Esophagus (tissue), 2 donors: ENCODE measurements around the gene PROK2. TPM values are rescaled to one million over a fixed set of nuclear protein-coding genes. Genes with fewer than 3 reads are reported as not detected.

ENCODE experiments used
- H3K27ac ChIP-seq, 2 donors: one replicate each; pipeline ENCODE4 v1.5.1; 2013; ENCODE audit warnings: low read depth in 2 of 2, mild to moderate bottlenecking in 2 of 2, inconsistent platforms in 1 of 2, low read length in 1 of 2, moderate library complexity in 1 of 2
- H3K27me3 ChIP-seq, 2 donors: one replicate each; pipeline ENCODE4 v1.6.1; 2013; ENCODE audit warnings: low read length in 2 of 2, control low read depth in 1 of 2, mild to moderate bottlenecking in 1 of 2; ENCODE audit not compliant: insufficient read depth in 2 of 2, control insufficient read depth in 1 of 2
- H3K36me3 ChIP-seq, 2 donors: one replicate each; pipeline ENCODE4 v1.6.1; 2013; ENCODE audit warnings: low read length in 1 of 2; ENCODE audit not compliant: control insufficient read depth in 2 of 2, insufficient read depth in 2 of 2
- H3K4me1 ChIP-seq, 2 donors: one replicate each; pipeline ENCODE4 v1.6.1; 2013; ENCODE audit warnings: low read length in 1 of 2; ENCODE audit not compliant: control insufficient read depth in 2 of 2, insufficient read depth in 2 of 2
- H3K4me3 ChIP-seq, 2 donors: one replicate each; pipeline ENCODE4 v1.5.1; 2013; ENCODE audit warnings: low read length in 2 of 2, mild to moderate bottlenecking in 2 of 2, low read depth in 1 of 2, moderate library complexity in 1 of 2
- H3K9me3 ChIP-seq, 2 donors: one replicate each; pipeline ENCODE4 v1.6.1; 2013; ENCODE audit warnings: mild to moderate bottlenecking in 2 of 2, low read depth in 1 of 2, low read length in 1 of 2, moderate library complexity in 1 of 2; ENCODE audit not compliant: control insufficient read depth in 2 of 2, insufficient read depth in 1 of 2
- WGBS, 2 donors: extraction: QIAGEN DNeasy Blood & Tissue Kit; methylation state at CpG; one replicate each; pipeline ENCODE4 v1.1.7; 2013; 5-methylcytosine and 5-hydroxymethylcytosine counted together
- polyA plus RNA-seq, 2 donors: library from polyadenylated mRNA; stranded (reverse); fragments of 200-250 nt; gene quantifications; one replicate each; pipeline ENCODE4 v1.2.3, GENCODE V29; 2013
- donor health status: healthy with polysubstance abuse.
- donor health status: Bipolar disorder and iron deficiency.

The PROK2 gene
- polyA plus RNA-seq, 2 donors = 0.04 to 0.24 TPM

DNA sequence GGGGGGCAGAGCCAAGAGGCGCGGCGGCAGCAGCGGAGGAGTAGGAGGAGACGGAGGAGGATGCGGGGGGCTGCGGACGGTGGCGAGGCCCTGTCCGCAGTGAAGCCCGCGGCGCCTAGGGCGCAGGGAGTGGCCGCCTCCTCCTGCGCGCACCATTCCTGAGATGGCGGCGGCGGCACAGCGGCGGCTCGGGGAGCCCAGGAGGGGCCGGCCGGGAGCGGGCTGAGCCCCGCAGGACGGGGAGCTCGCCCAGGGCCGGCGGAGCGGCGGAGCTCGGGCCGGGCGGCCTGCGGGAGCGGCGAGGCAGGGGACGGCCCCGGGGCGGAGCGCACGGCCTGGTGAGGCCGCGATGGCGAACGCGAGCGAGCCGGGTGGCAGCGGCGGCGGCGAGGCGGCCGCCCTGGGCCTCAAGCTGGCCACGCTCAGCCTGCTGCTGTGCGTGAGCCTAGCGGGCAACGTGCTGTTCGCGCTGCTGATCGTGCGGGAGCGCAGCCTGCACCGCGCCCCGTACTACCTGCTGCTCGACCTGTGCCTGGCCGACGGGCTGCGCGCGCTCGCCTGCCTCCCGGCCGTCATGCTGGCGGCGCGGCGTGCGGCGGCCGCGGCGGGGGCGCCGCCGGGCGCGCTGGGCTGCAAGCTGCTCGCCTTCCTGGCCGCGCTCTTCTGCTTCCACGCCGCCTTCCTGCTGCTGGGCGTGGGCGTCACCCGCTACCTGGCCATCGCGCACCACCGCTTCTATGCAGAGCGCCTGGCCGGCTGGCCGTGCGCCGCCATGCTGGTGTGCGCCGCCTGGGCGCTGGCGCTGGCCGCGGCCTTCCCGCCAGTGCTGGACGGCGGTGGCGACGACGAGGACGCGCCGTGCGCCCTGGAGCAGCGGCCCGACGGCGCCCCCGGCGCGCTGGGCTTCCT lies 31.0 kb downstream of the PROK2 start, which contains the start of gene GPR27:
TSS of gene GPR27 (plus strand) at position 155 of the 909 bp plus-strand sequence. CDS start at position 350, 195 bp downstream.
- Histone ChIP-seq H3K36me3 (no peaks in the 10 kb centered on the region), H3K27me3 (no peaks in the 10 kb centered on the region), H3K27ac (no peak within 1 kb of the TSS), H3K4me3 (peak within 1 kb of the TSS; percentile 70 to 80), H3K9me3 (no peaks in the 10 kb centered on the region), H3K4me1 (peaks cover 4% of the 10 kb centered on the region in 2 donors)
- WGBS, 2 donors = 1% methylated on average over 45 to 131 of the region's 131 CpGs

DNA sequence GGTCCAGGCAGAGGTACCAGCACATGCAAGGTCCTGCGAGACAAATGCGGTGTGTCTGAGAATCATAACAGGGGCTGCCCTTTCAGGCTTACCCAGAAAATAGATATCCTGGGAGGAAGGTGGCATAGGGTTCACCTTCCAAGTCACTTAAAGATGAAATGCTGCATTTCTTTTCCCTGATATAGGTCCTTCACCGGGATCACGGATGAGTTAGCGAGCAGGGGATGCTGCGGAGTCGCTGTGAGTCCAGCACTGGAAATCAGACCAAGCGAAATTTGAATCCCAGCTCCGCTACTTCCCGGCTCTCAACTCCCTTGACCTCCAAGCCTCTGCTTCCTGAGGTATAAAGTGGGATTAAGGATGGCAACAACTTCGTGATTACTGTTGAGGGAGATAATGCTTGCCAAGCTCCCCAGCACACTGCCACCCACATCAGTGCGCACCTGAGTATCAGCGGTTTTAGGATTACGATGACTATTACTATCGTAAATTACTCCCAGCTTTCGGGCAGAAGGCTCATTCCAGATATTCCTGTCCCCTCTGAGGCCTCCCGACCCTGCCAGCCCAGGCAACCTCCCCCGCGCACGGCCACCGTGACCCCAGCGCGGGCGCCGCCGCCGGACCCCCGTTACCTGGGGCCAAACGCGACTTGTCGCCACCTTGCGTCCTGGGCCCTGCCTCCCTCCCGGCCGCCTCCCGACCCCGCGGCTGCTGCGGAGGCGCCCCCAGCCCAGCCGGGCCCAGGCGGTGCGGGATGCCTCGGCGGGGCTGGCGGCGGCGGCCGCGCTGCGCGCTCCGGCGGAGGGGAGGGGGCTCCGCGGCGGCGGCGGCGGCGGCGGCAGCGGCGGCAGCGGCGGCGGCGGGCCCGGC lies 31.9 kb downstream of the PROK2 start:
- Histone ChIP-seq H3K4me3 (peak overlapping the region; percentile 70 to 80), H3K27ac (no peak overlapping the region)
- WGBS, 2 donors = 11 to 16% methylated on average over 56 to 68 of the region's 68 CpGs

DNA sequence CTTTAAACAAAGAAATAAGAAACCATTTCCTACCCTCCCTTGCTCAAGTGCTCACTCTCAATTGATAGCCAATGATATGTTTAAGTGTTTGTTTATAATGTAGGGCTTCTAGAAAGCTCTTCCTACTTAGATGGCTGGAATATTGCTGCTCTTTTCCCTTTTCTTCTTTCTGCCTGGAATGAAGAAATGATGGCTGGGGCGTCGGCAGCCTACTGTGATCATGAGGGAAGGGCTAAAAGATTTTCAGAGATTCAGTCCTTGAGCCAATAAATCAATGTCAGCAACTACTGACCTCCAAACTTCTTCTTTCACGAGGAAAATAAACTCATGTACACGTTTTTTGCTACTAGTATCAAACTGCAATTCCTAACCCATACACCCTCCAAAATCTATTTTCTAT lies 33.3 kb downstream of the PROK2 start:
- Histone ChIP-seq H3K4me1 (peaks cover 4% of the 10 kb centered on the region in 2 donors), H3K27ac (no peak overlapping the region), H3K9me3 (no peaks in the 10 kb centered on the region), H3K4me3 (no peak overlapping the region), H3K36me3 (no peaks in the 10 kb centered on the region), H3K27me3 (no peaks in the 10 kb centered on the region)
- WGBS, 2 donors = 90 to 92% methylated on average over 4 of the region's 4 CpGs

More for the DNA sequence above, 31.9 kb downstream of the PROK2 start:
- Histone ChIP-seq H3K36me3 (no peaks in the 10 kb centered on the region), H3K9me3 (no peaks in the 10 kb centered on the region), H3K4me1 (peaks cover 4% of the 10 kb centered on the region in 2 donors), H3K27me3 (no peaks in the 10 kb centered on the region)

DNA sequence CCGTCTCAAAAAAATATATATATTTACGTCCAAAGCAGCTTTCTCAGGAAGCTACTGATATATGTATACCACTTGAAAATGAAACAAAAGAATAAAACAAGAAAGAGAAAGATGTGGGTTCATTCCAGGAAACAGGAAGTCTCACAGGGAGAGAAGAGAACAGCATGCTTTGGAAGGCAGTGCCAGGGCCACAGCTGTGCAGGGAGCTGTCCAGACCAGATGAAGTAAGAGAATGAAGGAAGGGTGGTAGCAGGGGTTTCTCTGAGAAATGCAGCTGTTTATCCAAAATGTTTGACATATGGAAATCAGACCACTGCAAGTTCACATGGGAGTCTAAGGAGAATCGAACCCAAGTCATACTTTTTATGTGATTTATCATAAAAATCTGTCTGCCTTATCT lies 40.2 kb downstream of the PROK2 start:
- WGBS, 2 donors = 84 to 88% methylated on average over 3 of the region's 3 CpGs
- Histone ChIP-seq H3K4me1 (no peaks in the 10 kb centered on the region), H3K27ac (no peak overlapping the region), H3K36me3 (no peaks in the 10 kb centered on the region), H3K9me3 (no peaks in the 10 kb centered on the region), H3K4me3 (no peak overlapping the region), H3K27me3 (no peaks in the 10 kb centered on the region)

DNA sequence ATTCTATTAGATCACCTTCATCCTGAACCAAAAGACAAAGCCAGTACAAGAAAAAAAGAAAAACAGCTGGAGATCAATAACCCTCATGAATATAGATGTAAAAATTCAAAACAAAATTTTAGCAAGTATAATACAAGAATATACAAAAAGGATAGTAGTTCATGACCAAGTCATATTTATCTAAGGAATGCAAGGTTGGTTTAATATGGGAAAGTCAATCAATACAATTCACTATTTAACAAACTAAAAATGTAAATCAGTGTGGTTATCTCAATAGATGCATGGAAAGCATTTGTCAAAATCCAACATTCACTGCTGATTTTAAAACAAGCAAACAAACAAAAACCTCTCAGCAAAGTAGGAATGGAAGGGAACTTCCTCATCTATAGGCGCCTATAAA lies 42.3 kb downstream of the PROK2 start:
- no peaks in the 10 kb centered on the region for H3K36me3 ChIP-seq
- H3K27ac ChIP-seq = no peak overlapping the region
- H3K27me3 ChIP-seq = no peaks in the 10 kb centered on the region
- WGBS, 2 donors = 97 to 100% methylated on average over 1 of the region's 1 CpG
- H3K4me3 ChIP-seq = no peak overlapping the region
- H3K4me1 ChIP-seq = no peaks in the 10 kb centered on the region
- H3K9me3 ChIP-seq = no peaks in the 10 kb centered on the region

DNA sequence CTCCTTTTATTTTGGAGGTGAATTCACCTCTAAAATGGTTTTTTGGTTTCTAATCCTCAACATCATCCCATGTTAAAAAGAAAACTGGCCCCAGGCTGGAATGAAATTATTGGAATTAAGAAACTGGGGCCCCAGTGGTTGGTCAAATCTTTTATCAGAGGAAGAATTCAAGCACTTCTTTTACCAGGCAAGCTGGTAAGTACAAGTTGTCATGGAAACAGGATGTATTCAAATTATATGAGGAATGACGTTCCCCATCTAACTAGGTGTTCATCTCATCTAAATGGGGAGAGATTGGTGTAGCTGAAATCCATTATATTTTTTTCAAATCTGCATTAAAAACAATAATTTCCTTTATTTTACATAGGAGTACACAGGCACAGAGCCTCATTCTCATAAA lies 50.1 kb downstream of the PROK2 start:
- H3K9me3 ChIP-seq = no peaks in the 10 kb centered on the region
- no peak overlapping the region for H3K4me3 ChIP-seq
- 74% methylated on average over 1 of the region's 1 CpG for WGBS, 2 donors
- H3K36me3 ChIP-seq = no peaks in the 10 kb centered on the region
- no peaks in the 10 kb centered on the region for H3K4me1 ChIP-seq
- no peaks in the 10 kb centered on the region for H3K27me3 ChIP-seq
- no peak overlapping the region for H3K27ac ChIP-seq

DNA sequence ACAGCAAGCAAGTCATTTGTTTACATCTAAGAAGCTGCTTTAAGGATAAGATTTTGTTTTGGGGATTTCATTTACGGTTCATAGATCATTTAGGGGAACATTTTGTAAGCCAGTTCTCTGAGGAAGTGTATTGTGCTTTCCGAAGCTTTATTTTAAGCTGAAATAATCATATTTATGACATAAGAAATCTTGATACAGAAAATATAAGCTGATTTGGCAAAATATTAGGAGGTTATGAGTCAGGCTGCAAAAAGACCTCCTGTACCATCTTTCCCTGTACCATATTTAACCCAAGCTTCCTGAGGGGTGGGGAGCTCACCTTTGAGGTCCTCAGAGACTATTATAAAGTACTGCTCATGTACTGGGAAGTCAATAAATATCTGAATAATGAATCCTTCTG lies 51.6 kb downstream of the PROK2 start:
- H3K9me3 ChIP-seq = no peaks in the 10 kb centered on the region
- H3K27me3 ChIP-seq = no peaks in the 10 kb centered on the region
- H3K36me3 ChIP-seq = no peaks in the 10 kb centered on the region
- WGBS, 2 donors = 92% methylated on average over 2 of the region's 2 CpGs
- no peak overlapping the region for H3K4me3 ChIP-seq
- no peaks in the 10 kb centered on the region for H3K4me1 ChIP-seq
- H3K27ac ChIP-seq = no peak overlapping the region

DNA sequence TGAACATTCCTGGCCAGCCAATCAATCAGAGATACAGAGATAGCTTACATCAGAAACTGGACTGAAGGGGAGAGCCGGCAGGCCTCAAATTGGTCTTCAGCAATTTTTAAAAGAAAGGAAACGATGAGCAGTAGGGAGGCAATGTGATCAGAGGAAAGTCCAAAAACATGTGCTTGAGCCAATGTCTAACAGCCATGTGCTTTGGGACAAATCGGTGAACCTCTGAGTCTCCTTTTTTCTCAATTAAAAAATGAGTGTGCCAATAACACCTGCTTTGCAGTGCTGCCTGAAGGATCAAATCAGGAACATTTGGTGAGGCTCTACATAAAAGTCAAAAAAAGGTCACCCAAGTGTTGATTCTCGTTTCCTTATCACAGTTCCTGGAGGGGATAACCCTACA lies 52.3 kb downstream of the PROK2 start:
- no peak overlapping the region for H3K27ac ChIP-seq
- WGBS, 2 donors = 78 to 86% methylated on average over 4 of the region's 4 CpGs
- no peaks in the 10 kb centered on the region for H3K4me1 ChIP-seq
- H3K27me3 ChIP-seq = no peaks in the 10 kb centered on the region
- no peaks in the 10 kb centered on the region for H3K9me3 ChIP-seq
- H3K36me3 ChIP-seq = no peaks in the 10 kb centered on the region
- H3K4me3 ChIP-seq = no peak overlapping the region

DNA sequence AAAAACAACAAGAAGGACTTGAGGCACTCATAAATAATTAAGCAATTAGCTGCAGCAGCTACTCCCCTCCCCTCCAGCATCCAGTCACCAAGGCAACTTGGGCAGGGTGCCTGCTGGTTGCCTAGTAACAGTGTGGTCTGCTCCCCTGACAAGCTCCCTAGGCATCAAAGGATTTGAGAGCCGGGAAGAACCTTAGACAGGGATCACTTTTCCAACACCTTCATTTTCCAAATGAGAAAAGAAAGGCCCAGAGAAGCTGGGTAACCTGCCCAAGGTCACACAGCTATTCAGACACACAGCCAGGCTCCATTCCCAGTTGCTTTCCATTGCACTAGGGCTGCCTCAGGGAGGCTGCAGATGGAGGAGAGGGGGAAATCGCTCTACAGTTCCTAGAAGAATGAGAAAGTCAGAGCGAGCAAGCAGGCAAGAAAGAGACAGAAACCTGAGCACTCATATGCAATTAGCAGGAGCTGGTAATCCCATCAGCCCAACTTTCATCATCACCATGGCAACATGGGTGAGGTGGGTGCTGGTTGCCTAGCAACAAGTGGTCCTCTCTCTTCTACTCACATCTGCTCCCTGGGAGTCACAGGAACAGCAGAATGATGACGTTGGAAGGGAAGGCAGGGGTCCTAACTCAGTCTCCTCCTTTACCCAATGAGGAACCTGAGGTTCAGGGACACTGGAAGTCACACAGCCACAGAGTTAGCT lies 56.2 kb downstream of the PROK2 start:
- Histone ChIP-seq H3K4me1 (peaks cover 3 to 5% of the 10 kb centered on the region in 2 donors), H3K27ac (no peak overlapping the region), H3K27me3 (no peaks in the 10 kb centered on the region), H3K9me3 (no peaks in the 10 kb centered on the region), H3K4me3 (no peak overlapping the region), H3K36me3 (no peaks in the 10 kb centered on the region)
- 61 to 65% methylated on average over 4 of the region's 4 CpGs for WGBS, 2 donors
